GM18526 (cell line): Measurements from ENCODE around the gene RMDN2.

Experiments
- POLR2A ChIP-seq: IDR thresholded peaks from 3 replicates; pipeline ENCODE4 v1.6.1; 2011; ENCODE audit not compliant: insufficient read length; ENCODE audit errors: extremely low read depth

RMDN2 gene

GRCh38 chr2:38045811-38046210 lies 120.7 kb downstream of the RMDN2 start:
- TF ChIP-seq POLR2A, result no peak

- TF ChIP-seq POLR2A, result no peak
These were observed 131.1 kb downstream of the RMDN2 start for GRCh38 chr2:38056216-38056615.

DNA sequence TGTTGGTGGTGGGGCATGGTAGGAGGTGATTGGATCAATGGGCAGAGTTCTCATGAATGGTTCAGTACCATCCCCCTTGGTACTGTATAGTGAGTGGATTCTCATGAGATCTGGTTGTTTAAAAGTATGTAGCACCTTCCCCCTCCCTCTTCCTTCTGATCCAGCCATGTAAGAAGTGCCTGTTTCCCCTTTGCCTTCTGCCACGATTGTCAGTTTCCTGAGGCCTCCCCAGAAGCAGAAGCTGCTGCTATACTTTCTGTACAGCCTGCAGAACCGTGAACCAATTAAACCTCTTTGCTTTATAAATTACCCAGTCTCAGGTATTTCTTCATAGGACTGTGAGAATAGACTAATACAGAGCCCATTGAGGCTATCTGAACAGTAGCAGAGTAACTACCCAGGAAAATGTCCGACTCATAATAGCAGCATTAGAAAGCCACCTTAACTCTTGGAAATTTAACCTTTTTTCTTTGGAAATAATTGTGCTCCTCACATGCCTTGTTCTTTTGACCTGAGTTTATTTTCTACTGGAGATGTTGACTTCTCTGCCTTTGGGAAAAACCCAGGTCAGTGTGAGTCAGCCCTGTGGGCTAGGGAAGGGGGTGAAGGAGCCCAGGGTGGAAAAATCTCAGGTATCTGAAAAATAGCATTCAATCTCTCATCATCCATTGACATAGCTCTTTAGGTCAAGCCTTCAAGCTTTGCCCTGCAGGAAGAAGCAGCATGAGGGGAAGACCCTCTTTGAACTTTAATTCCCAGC lies 132.7 kb downstream of the RMDN2 start:
- TF ChIP-seq POLR2A, result no peak

GRCh38 chr2:38060236-38061018 lies 135.3 kb downstream of the RMDN2 start:
- no peak for TF ChIP-seq POLR2A

- no peak for TF ChIP-seq POLR2A
These were observed 139.9 kb downstream of the RMDN2 start for GRCh38 chr2:38064801-38065501.

DNA sequence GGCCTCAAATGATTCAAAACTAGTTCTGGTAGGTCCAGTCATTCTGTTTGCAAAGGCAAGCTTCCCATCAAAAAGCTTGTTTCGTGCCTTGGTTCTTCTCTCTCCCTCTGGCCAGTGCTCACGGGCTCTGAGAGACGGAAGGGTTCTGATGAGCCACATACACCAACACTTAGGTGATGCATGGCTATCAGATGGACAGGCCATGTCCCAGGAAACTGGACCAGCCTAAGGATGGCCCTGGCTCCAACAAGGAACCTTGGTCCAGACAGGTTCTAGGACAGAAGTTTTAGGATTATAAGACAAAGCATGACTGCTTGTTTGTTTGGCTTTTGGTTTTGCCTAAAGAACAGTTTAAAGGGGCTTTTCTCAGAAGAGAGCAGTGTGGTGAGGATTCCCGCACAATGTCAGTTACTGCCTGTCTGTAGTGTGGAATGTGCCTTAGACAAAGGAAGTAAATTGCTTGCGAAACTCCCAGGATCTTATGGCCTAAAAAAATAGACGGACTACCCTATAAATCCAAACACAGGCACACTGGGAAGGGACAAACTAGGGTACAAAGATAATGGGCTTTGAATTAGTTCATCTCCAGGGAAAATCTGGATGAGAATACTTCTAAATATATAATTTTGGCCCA lies 140.5 kb downstream of the RMDN2 start:
- no peak for TF ChIP-seq POLR2A

DNA sequence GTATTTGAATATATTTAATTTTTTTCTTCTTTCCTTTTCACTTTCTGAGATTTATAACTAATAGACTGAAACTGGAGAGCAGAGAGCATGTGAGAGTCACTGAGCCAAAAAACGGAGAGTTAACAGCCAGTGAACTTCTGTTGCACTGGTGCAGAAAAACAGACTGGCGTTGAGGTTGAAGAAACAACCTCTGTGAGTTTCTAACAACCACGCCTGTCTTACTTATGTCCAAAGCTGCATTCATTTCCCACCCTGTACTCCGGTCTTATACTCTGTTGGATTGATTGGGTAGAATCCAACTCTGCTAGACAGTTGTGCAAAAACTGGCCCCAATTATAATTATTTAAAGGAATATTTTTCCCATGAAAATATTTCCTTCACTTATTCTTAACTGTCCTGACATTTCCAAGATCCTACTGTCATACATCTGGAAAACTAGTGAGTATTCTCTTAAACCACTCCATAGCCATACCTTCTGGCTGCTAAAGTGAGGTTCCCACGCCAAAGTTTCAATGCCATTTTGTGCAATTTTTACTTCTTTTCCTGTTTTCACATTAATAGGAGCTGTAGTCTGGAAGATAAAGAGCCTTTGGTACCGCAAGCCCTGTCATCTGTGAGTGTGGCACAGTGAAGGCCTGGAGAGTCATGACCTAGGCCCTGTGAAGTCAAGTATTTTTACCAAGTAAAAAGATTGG lies 141.5 kb downstream of the RMDN2 start:
- no peak for TF ChIP-seq POLR2A
